T-helper 17 cell (primary cell): ENCODE measurements around the gene UBE2F. TPM values are rescaled to one million over a fixed set of nuclear protein-coding genes. Genes with fewer than 3 reads are reported as not detected.
"Not testable (repeated sequence)": the region's sequence is repeated elsewhere in the genome, so short reads cannot be mapped to it uniquely, and the experiment has no call there.

Experiments
- ATAC-seq: fragments of 150-1000 bp; cut with Tn5 transposase; 2 replicates; pipeline ENCODE4 v1.10.0; 2021; ENCODE audit warnings: mild to moderate bottlenecking, moderate library complexity
- DNase-seq, 3 donors: peaks; one replicate each; pipeline versions ENCODE4 v3.0.0 to v3.0.0-alpha.2; 2020 to 2021
- H3K9me3 ChIP-seq: one replicate; pipeline ENCODE4 v1.7.0; 2013; ENCODE audit warnings: low read length, mild to moderate bottlenecking; ENCODE audit not compliant: control insufficient read depth, poor library complexity, severe bottlenecking
- H3K27ac Mint-ChIP-seq: one replicate; pipeline ENCODE4 v1.8.0; 2022; ENCODE audit warnings: mild to moderate bottlenecking, moderate library complexity, mixed read lengths
- H3K27me3 Mint-ChIP-seq: one replicate; pipeline ENCODE4 v1.8.0; 2022; ENCODE audit warnings: mixed read lengths
- H3K36me3 Mint-ChIP-seq: one replicate; pipeline ENCODE4 v1.8.0; 2022; ENCODE audit warnings: low read depth, mixed read lengths
- H3K4me1 Mint-ChIP-seq: one replicate; pipeline ENCODE4 v1.8.0; 2022; ENCODE audit warnings: mild to moderate bottlenecking, mixed read lengths
- H3K4me3 Mint-ChIP-seq: one replicate; pipeline ENCODE4 v1.8.0; 2022; ENCODE audit warnings: mild to moderate bottlenecking, moderate library complexity, mixed read lengths
- total RNA-seq, 4 donors: library from RNA in 2 of 4; stranded (reverse) in 2 of 4; gene quantifications; one replicate each; pipeline ENCODE4 v1.2.3 and lab custom pipeline; 2022 to 2026

UBE2F gene
- total RNA-seq, 2 donors from 2014 or later, result 34.6 to 40.3 TPM

DNA sequence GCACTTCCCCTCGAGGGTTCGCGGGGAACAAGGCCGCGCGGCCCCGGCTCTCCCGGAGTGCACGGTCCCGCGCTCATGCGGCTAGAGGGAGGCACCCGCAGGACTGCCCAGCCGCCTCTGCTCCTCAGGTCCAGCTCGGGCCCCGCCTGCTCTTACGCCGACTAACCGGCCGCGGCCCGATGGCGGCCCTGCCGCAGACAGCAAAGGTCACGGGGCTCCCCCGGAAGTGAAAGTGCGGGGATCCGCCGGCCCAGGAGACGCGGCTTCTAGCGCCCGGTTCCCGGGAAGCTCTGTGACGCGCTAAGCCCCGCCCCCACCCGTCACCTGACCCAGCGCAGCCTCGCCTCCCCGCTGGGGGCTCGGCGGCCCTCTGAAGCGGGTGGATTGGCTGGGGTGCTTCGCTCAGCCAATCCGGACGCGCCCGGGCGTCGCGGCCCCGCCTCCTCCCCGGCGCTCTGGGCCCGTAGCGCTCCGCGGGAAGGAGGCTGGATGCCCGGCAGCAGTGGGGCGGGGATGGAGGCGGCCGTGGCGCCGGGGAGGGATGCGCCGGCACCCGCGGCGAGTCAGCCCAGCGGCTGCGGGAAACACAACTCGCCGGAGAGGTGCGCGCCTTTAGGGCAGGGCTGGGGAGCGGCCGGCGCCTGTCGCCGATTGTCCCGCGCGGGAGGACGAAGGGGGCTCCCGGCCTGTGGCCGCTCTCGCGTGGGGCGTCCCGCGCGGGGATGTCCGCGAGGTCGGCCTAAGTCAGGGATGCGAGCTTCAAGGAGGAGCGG lies 93.9 kb downstream of the UBE2F start, which contains the start of gene SCLY:
Gene SCLY (plus strand): TSS at position 460 of the 773 bp plus-strand sequence. CDS start 54 bp downstream, at position 514.
- DNase-seq, result peak; percentile 85 to 98 (median 97)
- Mint-ChIP-seq H3K4me1 (peaks cover 24% of the 10 kb centered on the region), H3K27ac (peak within 1 kb of the TSS; percentile 93), H3K4me3 (peak within 1 kb of the TSS; percentile 95), H3K27me3 (peaks cover 18% of the 10 kb centered on the region), H3K36me3 (no peaks in the 10 kb centered on the region)
- H3K9me3 ChIP-seq, result no peaks in the 10 kb centered on the region
- peak; percentile 97 for ATAC-seq

DNA sequence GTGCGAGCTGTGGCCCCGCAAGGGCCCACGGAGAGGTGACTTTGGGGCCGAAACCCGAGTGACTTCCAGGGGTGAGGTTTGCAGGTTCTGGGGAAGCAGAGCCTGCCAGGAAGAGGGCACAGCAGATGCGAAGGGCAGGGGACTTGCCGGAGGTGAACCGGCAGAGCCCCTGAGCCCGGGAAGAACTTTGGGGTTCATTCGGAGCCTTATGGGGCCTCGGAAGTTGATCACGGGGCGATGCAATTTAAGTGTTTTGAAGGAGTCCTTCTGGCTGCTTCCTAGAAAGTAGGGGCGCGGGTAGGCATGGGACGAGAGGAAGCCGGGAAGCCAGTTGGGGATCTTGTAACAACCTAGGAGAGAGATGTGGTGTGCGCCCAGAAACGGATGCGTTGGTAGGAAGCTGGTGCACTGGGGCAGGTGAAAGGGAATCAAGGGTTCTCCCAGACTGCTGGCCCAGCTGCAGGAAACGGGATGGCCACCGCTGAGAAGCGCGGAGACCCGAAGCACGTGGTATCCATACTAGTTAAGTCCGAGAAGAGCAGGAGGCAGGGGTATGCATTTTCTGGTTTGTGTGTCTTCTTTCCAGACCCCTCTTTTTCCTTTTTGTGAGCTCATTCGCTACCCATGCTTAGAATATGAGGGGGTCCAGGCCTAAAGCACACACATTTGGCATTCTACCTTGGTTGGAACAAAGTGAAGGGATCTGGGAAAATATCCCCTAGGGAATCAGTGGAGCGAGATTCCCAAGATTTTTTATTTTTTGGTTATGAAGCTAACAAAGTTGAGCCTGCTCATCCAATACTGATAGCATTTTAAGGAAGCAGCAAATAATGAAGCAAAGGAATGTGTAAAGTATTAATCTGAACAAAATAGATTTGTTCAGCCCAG lies 94.7 kb downstream of the UBE2F start:
- peaks cover 10% of the 10 kb centered on the region for H3K27me3 Mint-ChIP-seq
- peaks cover 24% of the 10 kb centered on the region for H3K4me1 Mint-ChIP-seq
- H3K4me3 Mint-ChIP-seq, result peak overlapping the region; percentile 95
- H3K36me3 Mint-ChIP-seq, result no peaks in the 10 kb centered on the region
- DNase-seq (no peak), ATAC-seq (peak; percentile 5)
- H3K9me3 ChIP-seq, result no peaks in the 10 kb centered on the region
- H3K27ac Mint-ChIP-seq, result peak overlapping the region; percentile 93

DNA sequence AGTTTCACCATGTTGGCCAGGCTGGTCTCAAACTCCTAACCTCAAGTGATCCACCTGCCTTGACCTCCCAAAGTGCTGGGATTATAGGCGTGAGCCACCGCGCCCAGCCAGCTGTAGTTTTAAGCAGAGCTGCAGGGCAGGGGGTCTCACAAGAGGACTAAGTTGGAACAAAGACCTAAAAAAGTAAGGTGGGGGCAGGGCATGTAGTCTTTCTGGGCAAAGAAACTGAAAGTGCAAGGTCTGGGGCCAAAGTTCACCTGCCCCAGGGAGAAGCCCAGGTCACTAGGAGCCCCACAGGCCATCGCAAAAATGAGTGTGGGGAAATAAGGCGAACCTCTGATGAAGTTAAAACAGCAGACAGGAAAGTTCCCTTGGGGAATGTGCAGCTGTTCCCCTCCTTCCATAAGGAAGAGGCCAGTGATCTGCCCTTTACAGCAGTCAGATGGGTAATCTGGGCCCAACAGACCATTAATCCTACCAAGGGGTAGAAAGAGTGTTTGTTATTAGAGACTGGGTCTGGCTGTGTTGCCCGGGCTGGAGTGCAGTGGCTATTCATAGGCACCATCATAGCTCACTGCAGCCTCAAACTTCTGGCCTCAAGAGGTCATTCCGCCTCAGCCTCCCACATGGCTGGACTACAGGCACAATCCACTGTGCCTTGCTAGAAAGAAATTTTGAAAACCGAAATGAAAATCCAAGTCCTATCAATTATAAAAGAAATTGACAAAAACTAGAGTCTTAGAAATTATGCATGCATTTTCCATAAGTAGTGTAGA lies 96.8 kb downstream of the UBE2F start:
- Mint-ChIP-seq H3K4me1 (peaks cover 22% of the 10 kb centered on the region), H3K4me3 (no peak overlapping the region), H3K27me3 (no peaks in the 10 kb centered on the region), H3K27ac (peak overlapping the region; percentile 14), H3K36me3 (no peaks in the 10 kb centered on the region)
- ATAC-seq (no peak), DNase-seq (no peak)
- H3K9me3 ChIP-seq, result no peaks in the 10 kb centered on the region

DNA sequence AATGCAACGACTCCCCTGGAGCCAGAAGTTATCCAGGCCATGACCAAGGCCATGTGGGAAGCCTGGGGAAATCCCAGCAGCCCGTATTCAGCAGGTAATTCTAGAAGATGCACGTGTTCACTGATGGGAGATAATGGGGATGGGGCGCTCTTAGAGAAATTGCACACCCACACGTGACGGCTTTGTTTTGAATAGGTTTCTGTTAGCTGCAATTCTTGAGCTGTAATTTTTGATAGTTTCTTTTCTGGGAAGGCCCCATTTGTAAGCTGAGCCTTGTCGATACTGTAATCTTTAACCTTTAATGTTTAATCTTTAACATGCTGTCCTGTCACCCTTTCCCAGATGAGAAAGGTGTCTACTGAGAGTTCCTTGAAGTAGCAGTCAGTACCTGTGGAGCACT lies 97.6 kb downstream of the UBE2F start:
- peaks cover 26% of the 10 kb centered on the region for H3K4me1 Mint-ChIP-seq
- ATAC-seq (no peak), DNase-seq (no peak)
- H3K27ac Mint-ChIP-seq, result no peak overlapping the region
- H3K36me3 Mint-ChIP-seq, result no peaks in the 10 kb centered on the region
- no peaks in the 10 kb centered on the region for H3K9me3 ChIP-seq
- H3K27me3 Mint-ChIP-seq, result no peaks in the 10 kb centered on the region
- H3K4me3 Mint-ChIP-seq, result no peak overlapping the region

DNA sequence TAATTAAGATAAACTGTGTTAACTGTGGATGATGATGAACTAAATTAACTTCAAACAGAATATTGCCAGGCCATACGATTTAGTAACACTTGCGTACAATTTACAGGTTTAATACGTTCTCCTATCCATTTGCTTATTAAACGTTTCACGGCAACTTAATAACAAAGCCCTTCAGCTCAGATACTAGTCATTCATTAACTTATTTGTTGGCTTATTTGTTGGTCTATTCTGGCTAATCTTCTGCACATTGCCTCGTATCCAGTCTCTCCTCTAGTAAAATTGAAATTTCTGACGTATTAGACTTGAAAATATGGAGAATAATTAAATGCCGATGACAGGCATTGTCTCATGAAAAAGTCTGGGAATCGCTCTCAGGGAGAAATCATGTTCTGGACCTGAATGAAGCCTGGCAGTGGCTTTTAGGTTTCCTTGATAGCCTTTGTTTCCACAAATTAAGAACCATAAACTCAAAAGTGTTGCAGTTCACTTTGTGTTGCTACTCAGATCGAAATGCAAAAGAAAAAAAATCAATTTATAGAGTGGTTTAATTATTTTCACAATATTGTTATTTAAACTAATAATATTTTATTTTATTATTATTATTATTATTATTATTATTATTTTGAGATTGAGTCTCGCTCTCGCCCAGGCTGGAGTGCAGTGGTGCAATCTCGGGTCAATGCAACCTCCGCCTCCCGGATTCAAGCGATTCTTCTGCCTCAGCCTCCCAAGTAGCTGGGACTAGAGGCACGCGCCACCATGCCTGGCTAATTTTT lies 98.4 kb downstream of the UBE2F start:
- no peak overlapping the region for H3K4me3 Mint-ChIP-seq

DNA sequence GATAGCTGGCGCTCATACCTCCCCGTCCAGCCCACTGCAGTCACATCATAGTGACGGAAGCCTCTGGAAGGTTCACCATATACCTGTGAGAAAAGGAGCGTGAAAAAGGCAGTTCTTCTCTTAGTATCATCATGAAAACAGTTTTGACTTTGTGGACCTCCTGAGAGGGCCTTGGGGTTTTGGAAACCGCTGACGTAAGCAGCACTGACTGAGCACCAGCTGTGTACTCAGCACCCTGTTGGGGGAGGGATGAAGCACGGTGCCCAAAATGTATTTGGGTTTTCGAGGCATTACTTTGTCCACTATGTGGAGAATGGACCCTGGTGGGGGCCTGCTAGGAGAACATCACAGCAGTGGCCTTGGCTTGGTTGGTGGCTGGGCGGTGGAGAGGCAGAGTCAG lies 99.4 kb downstream of the UBE2F start:
- H3K4me3 Mint-ChIP-seq, result no peak overlapping the region
- peak overlapping the region; percentile 14 for H3K27ac Mint-ChIP-seq
- H3K9me3 ChIP-seq, result no peaks in the 10 kb centered on the region
- H3K27me3 Mint-ChIP-seq, result no peaks in the 10 kb centered on the region
- no peak for ATAC-seq
- peaks cover 25% of the 10 kb centered on the region for H3K4me1 Mint-ChIP-seq
- no peaks in the 10 kb centered on the region for H3K36me3 Mint-ChIP-seq
- DNase-seq, result no peak

More for the DNA sequence above, 98.4 kb downstream of the UBE2F start:
- Mint-ChIP-seq H3K27me3 (no peaks in the 10 kb centered on the region), H3K4me1 (peaks cover 26% of the 10 kb centered on the region), H3K36me3 (no peaks in the 10 kb centered on the region), H3K27ac (no peak overlapping the region)
- no peaks in the 10 kb centered on the region for H3K9me3 ChIP-seq
- DNase-seq (no peak), ATAC-seq (no peak)

DNA sequence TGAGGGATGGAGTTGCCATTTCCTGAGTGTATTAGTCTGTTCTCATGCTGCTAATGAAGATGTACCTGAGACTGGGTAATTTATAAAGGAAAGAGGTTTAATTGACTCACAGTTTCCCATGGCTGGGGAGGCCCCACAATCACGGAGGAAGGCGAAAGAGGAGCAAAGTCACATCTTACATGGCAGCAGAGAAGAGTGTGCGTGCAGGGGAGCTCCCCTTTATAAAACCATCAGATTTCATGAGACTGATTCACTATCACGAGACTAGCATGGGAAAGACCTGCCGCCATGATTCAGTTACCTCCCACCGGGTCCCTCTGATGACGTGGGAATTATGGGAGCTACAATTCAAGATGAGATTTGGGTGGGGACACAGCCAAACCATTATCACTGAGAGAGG lies 99.9 kb downstream of the UBE2F start:
- not testable (repeated sequence) for H3K27me3 Mint-ChIP-seq, DNase-seq, H3K4me3 Mint-ChIP-seq, ATAC-seq, H3K36me3 Mint-ChIP-seq, H3K9me3 ChIP-seq
- peaks cover 22% of the 10 kb centered on the region for H3K4me1 Mint-ChIP-seq
- peak overlapping the region; percentile 14 for H3K27ac Mint-ChIP-seq

DNA sequence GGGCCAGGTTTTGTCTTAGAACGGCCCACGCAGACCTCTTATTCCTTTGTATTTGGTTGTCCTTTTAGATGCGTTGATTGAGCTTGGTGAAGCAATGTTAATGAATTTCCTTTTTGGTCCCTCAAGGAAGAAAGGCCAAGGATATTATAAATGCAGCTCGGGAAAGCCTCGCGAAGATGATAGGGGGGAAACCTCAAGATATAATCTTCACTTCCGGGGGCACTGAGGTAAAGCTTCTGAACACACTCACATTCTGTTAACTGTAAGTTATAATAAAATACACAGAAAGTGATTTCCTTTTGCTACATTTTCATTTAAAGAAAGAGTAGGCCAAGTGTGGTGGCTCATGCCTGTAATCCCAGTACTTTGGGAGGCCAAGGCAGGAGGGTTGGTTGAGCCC lies 101.1 kb downstream of the UBE2F start:
- H3K4me1 Mint-ChIP-seq, result peaks cover 23% of the 10 kb centered on the region
- DNase-seq, result no peak
- peak overlapping the region; percentile 70 for H3K27ac Mint-ChIP-seq
- ATAC-seq, result no peak
- no peaks in the 10 kb centered on the region for H3K27me3 Mint-ChIP-seq
- no peaks in the 10 kb centered on the region for H3K9me3 ChIP-seq
- H3K4me3 Mint-ChIP-seq, result no peak overlapping the region
- no peaks in the 10 kb centered on the region for H3K36me3 Mint-ChIP-seq

DNA sequence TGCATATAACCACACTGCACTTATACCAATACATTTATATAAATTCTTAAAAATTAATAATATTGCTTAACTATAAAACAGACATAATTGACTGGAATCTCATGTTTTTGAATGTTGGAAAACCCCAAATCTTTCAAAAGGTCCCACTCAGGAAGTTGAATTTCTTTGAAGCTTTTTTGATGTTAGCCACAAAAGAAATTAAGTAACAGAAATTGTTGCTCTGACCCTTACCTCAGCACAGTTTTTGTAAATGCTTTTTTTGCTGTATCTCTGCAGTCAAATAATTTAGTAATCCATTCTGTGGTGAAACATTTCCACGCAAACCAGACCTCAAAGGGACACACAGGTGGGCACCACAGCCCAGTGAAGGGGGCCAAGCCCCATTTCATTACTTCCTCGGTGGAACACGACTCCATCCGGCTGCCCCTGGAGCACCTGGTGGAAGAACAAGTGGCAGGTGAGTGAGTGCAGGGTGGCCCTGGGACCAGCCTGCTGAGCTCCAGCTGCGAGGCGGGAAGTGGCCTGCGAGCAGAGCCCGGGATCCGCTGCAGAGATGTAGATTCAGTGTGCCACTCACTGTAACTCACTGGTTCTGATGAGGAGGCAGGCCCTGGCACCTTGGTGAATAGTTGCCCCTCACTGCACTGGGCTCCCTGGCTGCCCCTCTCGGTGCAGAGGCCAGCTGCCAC lies 102.4 kb downstream of the UBE2F start:
- H3K27ac Mint-ChIP-seq, result peak overlapping the region; percentile 90
- peak overlapping the region; percentile 79 for H3K4me3 Mint-ChIP-seq
- H3K4me1 Mint-ChIP-seq, result peaks cover 18% of the 10 kb centered on the region
- no peaks in the 10 kb centered on the region for H3K27me3 Mint-ChIP-seq
- peak; percentile 82 for ATAC-seq
- no peaks in the 10 kb centered on the region for H3K36me3 Mint-ChIP-seq
- no peaks in the 10 kb centered on the region for H3K9me3 ChIP-seq
- no peak for DNase-seq

DNA sequence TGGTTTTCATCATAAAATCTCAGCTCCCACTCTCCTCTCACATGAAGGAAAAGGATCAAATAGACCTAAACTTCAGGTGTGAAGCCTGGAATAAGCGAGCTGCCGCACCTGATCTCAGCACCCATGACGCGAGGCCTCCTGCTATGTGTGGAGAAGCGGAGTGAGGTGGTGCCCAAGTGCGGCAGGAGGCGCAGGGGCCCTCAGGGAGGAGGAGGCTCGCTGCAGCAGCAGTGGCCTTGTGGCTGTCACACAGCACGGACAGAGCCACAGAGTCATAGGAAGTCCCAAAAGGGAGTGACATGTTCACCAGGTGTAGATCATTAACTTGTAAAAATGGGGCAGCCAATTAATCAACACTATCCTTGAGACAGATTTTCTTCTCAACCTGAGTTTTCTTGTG lies 103.1 kb downstream of the UBE2F start:
- peaks cover 1% of the 10 kb centered on the region for H3K36me3 Mint-ChIP-seq
- H3K4me3 Mint-ChIP-seq, result peak overlapping the region; percentile 79
- DNase-seq (no peak), ATAC-seq (no peak)
- H3K27me3 Mint-ChIP-seq, result no peaks in the 10 kb centered on the region
- H3K4me1 Mint-ChIP-seq, result peaks cover 18% of the 10 kb centered on the region
- no peaks in the 10 kb centered on the region for H3K9me3 ChIP-seq
- peak overlapping the region; percentile 90 for H3K27ac Mint-ChIP-seq

DNA sequence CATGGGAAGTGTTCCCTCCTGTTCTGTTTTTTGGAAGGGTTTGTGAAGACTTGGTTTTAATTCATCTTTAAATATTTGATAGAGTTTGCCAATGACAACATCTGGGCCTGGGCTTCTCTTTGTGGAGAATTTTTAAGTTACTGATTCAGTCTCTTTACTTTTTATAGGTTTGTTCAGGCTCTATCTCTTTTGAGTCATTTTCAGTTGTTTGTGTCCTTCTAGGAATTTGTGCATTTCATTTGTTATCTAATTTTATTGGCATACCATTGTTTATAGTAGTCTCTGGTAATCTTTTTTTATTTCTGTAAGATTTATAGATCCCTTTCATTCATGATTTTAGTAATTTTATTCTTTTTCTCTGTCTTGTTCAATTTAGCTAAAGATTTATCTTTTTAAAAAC lies 108.6 kb downstream of the UBE2F start:
- H3K27me3 Mint-ChIP-seq, result no peaks in the 10 kb centered on the region
- DNase-seq (no peak), ATAC-seq (no peak)
- no peak overlapping the region for H3K4me3 Mint-ChIP-seq
- no peaks in the 10 kb centered on the region for H3K9me3 ChIP-seq
- H3K27ac Mint-ChIP-seq, result no peak overlapping the region
- H3K36me3 Mint-ChIP-seq, result peaks cover 6% of the 10 kb centered on the region
- H3K4me1 Mint-ChIP-seq, result peaks cover 7% of the 10 kb centered on the region

DNA sequence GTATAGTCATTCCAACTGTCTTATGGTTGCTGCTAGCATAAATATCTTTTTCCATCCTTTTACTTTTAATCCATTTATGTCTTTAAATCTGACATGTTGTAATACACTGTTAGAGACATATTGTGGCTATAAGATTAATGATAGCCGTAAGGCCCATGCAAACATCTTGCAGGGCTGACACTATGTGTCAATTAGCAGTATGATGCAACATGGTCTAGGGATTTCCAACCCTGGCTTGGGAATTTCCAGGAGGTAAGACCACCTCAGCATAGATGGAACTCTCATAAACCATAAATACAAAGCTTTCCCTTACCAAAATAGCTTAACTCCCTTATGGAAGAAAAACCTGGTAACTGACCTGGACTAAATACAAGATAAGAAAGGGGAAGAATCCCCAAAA lies 110.5 kb downstream of the UBE2F start:
- H3K4me1 Mint-ChIP-seq, result peaks cover under 1% of the 10 kb centered on the region
- H3K9me3 ChIP-seq, result no peaks in the 10 kb centered on the region
- H3K4me3 Mint-ChIP-seq, result no peak overlapping the region
- DNase-seq (no peak), ATAC-seq (no peak)
- H3K27me3 Mint-ChIP-seq, result no peaks in the 10 kb centered on the region
- no peak overlapping the region for H3K27ac Mint-ChIP-seq
- peaks cover 9% of the 10 kb centered on the region for H3K36me3 Mint-ChIP-seq
